HEK293 (cell line): ENCODE data around the gene C17orf113.

Source experiments
- CTCF ChIP-seq: fragments of 450-650 bp; formaldehyde crosslinking; IDR thresholded peaks from 2 replicates; pipeline ENCODE4 v1.5.1; 2016; ENCODE audit warnings: missing biosample characterization, missing genetic modification characterization
- KLF10 ChIP-seq: fragments of 450-650 bp; IDR thresholded peaks from 2 replicates; pipeline ENCODE4 v1.5.1; 2018; ENCODE audit warnings: missing biosample characterization, mild to moderate bottlenecking, missing genetic modification characterization
- MZF1 ChIP-seq: fragments of 450-650 bp; formaldehyde crosslinking; IDR thresholded peaks from 2 replicates; pipeline ENCODE4 v1.5.1; 2017; ENCODE audit warnings: missing biosample characterization, missing genetic modification characterization, borderline replicate concordance

- TF ChIP-seq CTCF (no peak), MZF1 (tag by site-specific recombination) (no peak), KLF10 (tag by site-specific recombination) (no peak)
Observed at GRCh38 chr17:42005166-42005565, 45.2 kb downstream of the C17orf113 start.
